ENCODE results near the gene GPR132.
A peak's percentile ranks its signal among the peaks of the same experiment; 100 is the strongest.
"Not testable (repeated sequence)": the region's sequence is repeated elsewhere in the genome, so short reads cannot be mapped to it uniquely, and the experiment has no call there.

The GPR132 gene

DNA sequence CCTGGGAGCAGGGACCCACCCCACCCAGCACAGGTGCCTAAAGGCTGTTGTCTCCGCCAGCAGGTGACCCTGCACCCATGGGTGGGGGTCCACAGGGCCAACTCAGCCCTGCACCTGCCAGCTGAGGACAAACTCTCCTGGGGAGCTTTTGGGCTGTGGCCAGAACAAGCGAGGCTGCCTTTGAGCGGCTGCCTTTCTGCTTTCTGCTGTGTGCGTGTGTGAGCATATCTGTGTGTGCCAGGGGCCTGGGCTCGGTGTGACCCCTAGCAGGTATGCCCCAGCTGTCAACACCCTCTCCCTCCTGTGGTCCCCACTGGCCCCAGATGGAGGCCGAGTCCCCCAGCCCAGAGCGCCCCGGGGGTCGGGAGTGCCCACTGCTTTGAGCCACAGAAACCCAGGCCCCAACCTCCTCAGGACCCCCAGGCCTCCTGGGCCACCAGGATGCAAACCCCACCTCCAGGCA lies 25.9 kb upstream of the GPR132 start:
- DNase-seq (ENCODE audit: low read depth), result no peak

DNA sequence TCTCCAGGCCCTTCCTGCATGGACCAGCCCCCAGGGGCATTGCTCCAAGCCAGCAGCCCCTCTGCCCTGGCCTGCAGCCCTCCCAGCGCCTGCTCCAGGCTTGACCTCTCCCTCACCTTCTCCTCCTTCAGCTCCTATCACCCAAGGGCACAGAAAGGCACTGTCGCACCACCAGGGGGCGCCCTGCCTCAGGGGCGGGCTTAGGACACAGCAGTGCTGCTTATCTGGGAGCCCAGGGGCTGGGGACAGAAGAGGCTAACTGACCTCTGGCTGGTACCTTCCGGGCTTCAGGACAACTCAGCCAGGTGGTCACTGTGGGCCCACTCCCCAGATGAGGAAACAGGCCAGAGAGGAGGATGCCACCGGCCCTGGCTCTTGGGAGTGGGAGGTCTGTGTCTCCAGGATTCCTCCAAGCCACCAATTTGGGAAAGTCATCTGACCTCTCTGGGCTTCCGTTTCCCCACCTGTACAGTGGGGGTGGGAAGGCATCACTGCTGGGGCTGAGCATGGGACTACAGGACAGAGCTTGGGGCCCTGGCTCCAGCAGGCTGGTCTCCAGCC lies 25.3 kb upstream of the GPR132 start:
- peak; percentile 89 for DNase-seq (ENCODE audit: low read depth)

- DNase-seq (ENCODE audit: low read depth), result no peak
These were observed 24.7 kb upstream of the GPR132 start for GRCh38 chr14:105089746-105090492.

DNA sequence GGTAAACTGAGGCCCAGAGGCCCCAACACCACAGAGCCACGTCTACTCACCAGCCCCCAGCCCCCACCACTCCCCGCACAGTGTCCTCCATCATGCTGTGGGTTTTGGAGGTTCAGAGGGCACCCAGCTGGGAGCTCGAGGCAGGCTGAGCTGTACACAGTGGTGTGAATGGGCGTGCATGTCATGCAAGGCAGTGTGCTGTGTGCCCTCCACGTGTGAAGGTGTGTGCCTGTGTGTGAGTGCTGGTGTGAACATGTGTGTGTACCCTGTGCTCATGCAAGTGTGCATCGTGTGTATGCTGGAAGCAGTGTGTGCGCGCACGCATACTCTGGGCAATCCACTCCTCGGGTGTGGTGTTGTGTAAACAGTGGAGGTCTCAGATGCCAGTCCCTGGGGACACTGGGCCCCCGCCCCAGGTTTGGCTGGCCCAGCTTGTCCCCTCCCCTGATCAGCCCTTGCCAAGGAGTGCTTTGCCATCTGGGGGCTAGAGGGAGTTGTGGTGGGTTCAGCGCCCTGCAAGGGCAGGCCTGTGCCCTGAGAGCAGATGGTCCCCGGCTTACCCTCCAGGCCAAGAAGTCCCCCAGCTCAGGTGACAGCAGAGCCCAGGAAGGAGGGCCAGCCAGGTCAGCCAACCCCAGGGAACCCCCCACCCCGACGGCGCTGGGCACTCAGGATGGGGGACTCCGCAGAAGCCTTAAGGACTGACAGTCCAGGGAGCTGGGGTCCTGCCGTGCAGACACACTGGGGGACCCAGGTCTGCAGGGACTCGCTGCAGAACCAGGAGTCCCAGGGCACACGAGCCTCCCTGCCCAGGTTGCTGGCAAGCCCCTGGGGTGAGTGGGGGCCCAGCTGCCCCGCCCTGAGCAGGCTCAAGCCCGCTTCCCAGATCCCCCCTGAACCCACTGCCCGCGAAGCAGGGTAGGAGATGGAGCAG lies 23.8 kb upstream of the GPR132 start:
- DNase-seq (ENCODE audit: low read depth), result no peak

- no peak for DNase-seq (ENCODE audit: low read depth)
These were observed 23.0 kb upstream of the GPR132 start for GRCh38 chr14:105087963-105088811.

- DNase-seq (ENCODE audit: low read depth), result no peak
These were observed 22.2 kb upstream of the GPR132 start for GRCh38 chr14:105087308-105087962.

- peak; percentile 65 for DNase-seq (ENCODE audit: low read depth)
These were observed 21.6 kb upstream of the GPR132 start for GRCh38 chr14:105086833-105087307.

DNA sequence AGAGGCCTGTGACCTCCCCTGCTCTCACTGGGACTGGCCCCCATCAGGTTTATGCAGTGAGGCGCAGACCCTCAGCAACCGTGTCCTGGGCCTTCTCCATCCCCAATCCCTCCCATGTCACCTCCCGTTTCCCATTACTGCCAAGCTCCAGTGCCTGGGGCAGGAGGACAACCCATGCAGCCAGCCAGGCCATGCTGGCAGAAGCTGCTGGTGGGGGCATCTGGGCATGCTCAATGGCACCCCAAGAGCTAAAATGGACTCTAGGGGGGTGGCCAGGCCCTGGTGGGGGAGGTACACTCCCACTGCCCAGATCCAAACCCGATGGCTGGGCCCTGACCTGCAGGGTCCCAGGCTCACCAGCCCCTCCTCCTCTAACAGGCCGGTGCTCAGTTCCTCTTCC lies 20.5 kb upstream of the GPR132 start:
- no peak for DNase-seq (ENCODE audit: low read depth)

DNA sequence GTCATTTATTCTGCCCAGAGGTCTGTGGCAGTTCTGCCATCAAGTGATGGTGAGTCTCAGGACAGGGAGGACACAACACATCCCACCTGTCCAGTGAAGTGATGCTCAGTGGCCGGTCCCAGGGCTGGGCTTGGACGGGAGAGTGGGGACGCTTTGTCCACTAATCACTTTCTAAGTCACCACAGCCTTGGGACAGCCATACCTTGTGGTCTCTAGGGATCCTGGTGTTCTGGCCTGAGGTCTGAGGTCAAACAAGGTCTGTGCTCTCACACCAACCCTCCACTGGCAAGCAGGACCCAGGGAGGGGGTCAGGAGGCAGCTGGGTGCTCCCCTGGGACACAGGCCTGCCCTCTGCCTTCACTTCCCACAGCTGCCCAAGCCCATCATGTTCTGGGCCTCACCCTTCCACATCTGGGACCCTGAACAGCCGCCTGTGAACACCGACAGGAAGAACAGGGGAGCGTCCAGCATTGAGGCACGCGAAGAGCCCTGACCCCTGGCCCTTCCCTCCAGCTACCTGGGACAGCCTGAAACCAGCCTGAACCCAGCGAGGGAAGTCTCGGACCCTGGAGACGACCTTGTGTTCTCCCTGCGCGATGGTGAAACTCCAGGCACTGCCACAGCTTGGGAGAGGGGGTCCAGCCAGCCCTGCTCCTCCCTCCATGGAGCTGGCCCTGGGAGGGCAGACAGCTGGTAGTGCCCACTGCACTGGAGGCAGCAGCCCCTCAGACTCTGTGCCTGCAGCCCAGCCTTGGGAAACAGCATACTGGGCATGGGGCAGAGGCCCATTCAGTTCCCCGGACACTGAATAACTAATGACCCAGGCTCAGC lies 19.7 kb upstream of the GPR132 start:
- DNase-seq (ENCODE audit: low read depth), result no peak

DNA sequence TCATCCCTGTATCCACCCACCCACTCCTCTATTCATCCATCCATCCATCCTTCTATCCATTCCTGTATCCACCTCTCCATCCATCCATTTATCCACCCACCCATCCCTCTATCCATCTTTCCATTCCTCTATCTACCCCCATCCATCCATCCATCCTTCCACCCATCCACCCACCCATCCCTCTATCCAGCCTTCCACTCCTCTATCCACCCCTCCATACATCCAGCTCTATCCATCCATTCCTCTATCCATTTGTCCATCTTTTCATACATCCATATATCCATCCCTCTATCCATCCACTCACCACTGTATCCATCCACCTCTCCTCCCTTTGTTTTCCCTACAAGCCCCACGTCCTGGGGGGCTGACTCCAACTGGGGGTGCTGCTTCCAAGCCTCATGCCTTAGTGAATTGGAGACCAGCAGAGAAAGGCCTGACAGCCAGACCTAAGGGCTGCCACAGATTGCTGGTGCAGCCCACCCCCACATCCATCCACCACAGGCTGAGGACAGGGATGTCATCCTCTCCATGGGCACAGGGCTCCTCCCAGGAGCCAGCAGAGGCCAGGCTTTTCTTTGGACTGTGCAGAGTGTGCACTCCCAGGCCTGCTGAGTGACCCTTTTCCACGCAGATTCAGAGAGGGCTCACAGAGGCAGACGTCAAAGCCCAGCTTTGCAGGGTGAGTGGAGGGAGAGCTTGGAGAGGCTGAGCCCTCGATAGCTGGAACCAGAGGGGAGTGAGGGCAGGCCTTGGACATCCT lies 18.9 kb upstream of the GPR132 start:
- DNase-seq (ENCODE audit: low read depth), result no peak

- no peak for DNase-seq (ENCODE audit: low read depth)
These were observed 17.5 kb upstream of the GPR132 start for GRCh38 chr14:105082703-105083102.

DNA sequence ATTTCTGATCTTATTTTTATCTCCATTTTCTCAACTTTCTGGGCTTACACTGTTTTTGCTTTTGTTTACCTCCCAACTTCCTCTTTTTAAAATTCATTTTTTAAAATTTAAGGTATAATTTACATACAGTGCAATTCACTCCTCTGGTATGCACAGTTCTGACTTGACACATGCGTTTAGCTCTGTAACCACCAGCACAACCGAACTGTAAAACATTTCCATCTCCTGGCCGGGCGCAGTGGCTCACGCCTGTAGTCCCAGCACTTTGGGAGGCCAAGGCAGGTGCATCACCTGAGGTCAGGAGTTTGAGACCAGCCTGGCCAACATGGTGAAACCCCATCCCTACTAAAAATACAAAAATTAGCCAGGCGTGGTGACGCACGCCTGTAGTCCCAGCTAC lies 16.2 kb upstream of the GPR132 start:
- not testable (repeated sequence) for DNase-seq (ENCODE audit: low read depth)

DNA sequence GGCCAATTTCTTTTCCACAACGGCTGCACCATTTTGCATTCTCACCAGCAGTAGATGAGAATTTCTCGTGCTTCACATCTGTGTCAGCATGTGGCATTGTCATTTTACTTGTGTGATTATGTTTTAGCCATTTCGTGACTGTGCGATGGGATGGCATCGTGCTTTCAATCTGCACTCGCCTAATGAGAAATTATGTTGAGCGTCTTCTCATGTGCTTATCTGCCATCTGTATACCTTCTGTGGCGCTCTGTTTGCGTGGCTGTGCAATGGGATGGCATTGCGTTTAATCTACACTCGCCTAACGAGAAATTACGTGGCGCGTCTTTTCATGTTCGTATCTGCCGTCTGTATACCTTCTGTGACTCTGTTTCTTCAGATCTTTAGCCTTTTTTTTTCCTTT lies 14.9 kb upstream of the GPR132 start:
- no peak for DNase-seq (ENCODE audit: low read depth)

DNA sequence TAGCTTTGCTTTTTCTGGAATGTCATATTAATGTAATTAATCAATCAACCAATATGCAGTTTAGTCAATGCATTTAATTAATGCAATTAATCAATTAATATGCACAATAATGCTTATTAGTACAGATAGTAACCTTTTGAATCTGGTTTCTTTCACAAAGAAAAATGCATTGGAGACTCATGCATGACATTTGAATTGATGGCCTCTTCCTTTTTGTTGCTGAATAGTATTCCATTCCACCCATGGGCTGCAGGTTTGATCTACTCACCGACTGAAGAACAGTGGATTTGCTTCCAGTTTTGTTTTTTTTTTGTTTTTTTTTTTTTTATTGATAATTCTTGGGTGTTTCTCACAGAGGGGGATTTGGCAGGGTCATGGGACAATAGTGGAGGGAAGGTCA lies 13.1 kb upstream of the GPR132 start:
- DNase-seq (ENCODE audit: low read depth), result no peak

- DNase-seq (ENCODE audit: low read depth), result no peak
These were observed 12.4 kb upstream of the GPR132 start for GRCh38 chr14:105077649-105077995.

GRCh38 chr14:105076805-105077648 lies 11.8 kb upstream of the GPR132 start:
- DNase-seq (ENCODE audit: low read depth), result no peak

GRCh38 chr14:105076296-105076804 lies 11.1 kb upstream of the GPR132 start:
- DNase-seq (ENCODE audit: low read depth), result no peak
